ENCODE results near the gene MPI.

DNA sequence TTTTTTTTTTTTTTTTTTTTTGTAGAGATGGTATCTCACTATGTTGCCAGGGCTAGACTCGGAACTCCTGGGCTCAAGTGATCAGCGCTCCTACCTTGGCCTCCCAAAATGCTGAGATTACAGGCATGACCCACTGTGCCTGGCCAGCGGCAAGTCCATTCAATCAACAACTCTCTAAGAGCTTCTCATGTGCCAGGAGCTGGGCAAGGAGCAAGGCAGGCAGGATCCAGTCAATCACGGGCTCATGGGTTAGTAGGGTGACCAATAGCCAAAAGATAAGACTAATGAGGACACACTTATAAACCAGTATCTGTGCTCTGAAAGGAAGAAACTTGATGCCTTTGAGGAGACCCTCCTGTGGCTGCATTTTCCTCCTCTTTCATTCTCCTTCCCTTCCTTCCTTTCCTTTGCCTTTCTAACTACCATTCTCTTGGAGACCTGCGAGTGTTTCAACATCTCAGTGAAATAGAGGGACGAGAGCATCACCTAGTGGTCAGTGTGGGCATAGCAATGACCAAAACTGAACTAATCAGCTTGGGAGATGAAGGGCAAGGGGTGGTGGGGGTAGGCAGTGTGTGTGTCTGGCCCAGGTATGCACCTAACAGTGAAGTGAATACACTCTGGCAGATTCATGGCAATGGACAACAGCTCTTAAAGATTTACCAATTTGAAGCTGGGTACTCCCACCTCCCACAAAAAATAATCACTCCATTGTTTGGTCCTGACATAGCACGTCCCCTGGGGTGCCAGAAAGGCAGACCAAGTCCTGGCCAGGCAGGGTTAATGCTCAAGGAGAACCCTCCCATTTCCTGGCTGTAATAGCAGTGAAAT, 60.5 kb downstream of the MPI start:
- TF ChIP-seq ZNF274 (IDR thresholded peaks at IDR 0.05; ENCODE audit: low read depth, low read length) (no peak), YY1 (IDR thresholded peaks at IDR 0.05; ENCODE audit: insufficient read depth, insufficient read length) (no peak)
